Measurements from ENCODE around the gene TBATA.

Gene TBATA

GRCh38 chr10:70763567-70763966, 21.6 kb downstream of the TBATA start:
- no peak for DNase-seq (ENCODE audit: low read depth in 3 of 3, low spot score in 1 of 3)

- DNase-seq (ENCODE audit: low read depth in 3 of 3, low spot score in 1 of 3) = no peak
These were observed 22.6 kb downstream of the TBATA start for GRCh38 chr10:70762441-70763175.

GRCh38 chr10:70761727-70762350, 23.3 kb downstream of the TBATA start:
- no peak for DNase-seq (ENCODE audit: low read depth in 3 of 3, low spot score in 1 of 3)

- no peak for DNase-seq (ENCODE audit: low read depth in 3 of 3, low spot score in 1 of 3)
These were observed 24.1 kb downstream of the TBATA start for GRCh38 chr10:70761031-70761601.

GRCh38 chr10:70760271-70760787, 24.8 kb downstream of the TBATA start:
- no peak for DNase-seq (ENCODE audit: low read depth in 3 of 3, low spot score in 1 of 3)

GRCh38 chr10:70759781-70760180, 25.4 kb downstream of the TBATA start:
- no peak for DNase-seq (ENCODE audit: low read depth in 3 of 3, low spot score in 1 of 3)

GRCh38 chr10:70758757-70759514, 26.2 kb downstream of the TBATA start:
- DNase-seq (ENCODE audit: low read depth in 3 of 3, low spot score in 1 of 3) = peak in 2 of 3 donors; percentile 36 to 37

- DNase-seq (ENCODE audit: low read depth in 3 of 3, low spot score in 1 of 3) = no peak
These were observed 27.3 kb downstream of the TBATA start for GRCh38 chr10:70757856-70758255.

GRCh38 chr10:70756700-70757360, 28.3 kb downstream of the TBATA start:
- DNase-seq (ENCODE audit: low read depth in 3 of 3, low spot score in 1 of 3) = no peak

- DNase-seq (ENCODE audit: low read depth in 3 of 3, low spot score in 1 of 3) = no peak
These were observed 31.1 kb downstream of the TBATA start for GRCh38 chr10:70753841-70754621.

- DNase-seq (ENCODE audit: low read depth in 3 of 3, low spot score in 1 of 3) = no peak
These were observed 32.0 kb downstream of the TBATA start for GRCh38 chr10:70753026-70753663.

GRCh38 chr10:70752571-70752970, 32.6 kb downstream of the TBATA start:
- no peak for DNase-seq (ENCODE audit: low read depth in 3 of 3, low spot score in 1 of 3)

GRCh38 chr10:70751991-70752390, 33.2 kb downstream of the TBATA start:
- DNase-seq (ENCODE audit: low read depth in 3 of 3, low spot score in 1 of 3) = no peak

- DNase-seq (ENCODE audit: low read depth in 3 of 3, low spot score in 1 of 3) = no peak
These were observed 33.8 kb downstream of the TBATA start for GRCh38 chr10:70751356-70751755.

- no peak for DNase-seq (ENCODE audit: low read depth in 3 of 3, low spot score in 1 of 3)
These were observed 34.9 kb downstream of the TBATA start for GRCh38 chr10:70750156-70750703.

GRCh38 chr10:70749756-70750155, 35.4 kb downstream of the TBATA start:
- DNase-seq (ENCODE audit: low read depth in 3 of 3, low spot score in 1 of 3) = no peak

- DNase-seq (ENCODE audit: low read depth in 3 of 3, low spot score in 1 of 3) = no peak
These were observed 36.2 kb downstream of the TBATA start for GRCh38 chr10:70748801-70749573.

- DNase-seq (ENCODE audit: low read depth in 3 of 3, low spot score in 1 of 3) = no peak
These were observed 36.9 kb downstream of the TBATA start for GRCh38 chr10:70748305-70748704.
